GM03348 (cell line): ENCODE results near the gene TNFSF15.
A peak's percentile ranks its signal among the peaks of the same experiment; 100 is the strongest.

ENCODE experiments used
- DNase-seq: peaks from one replicate; pipeline ENCODE4 v3.0.0; 2012; ENCODE audit warnings: low spot score

Gene TNFSF15

GRCh38 chr9:114805670-114806525, at the start of gene TNFSF15:
Gene TNFSF15, minus strand, starts transcription at chr9:114806039. Its CDS starts 27 bp downstream, at chr9:114806012.
- DNase-seq, result no peak

GRCh38 chr9:114855488-114855887, 49.6 kb upstream of the TNFSF15 start:
- no peak for DNase-seq

GRCh38 chr9:114854736-114855355, 49.0 kb upstream of the TNFSF15 start:
- DNase-seq, result no peak

GRCh38 chr9:114853071-114853855, 47.4 kb upstream of the TNFSF15 start:
- no peak for DNase-seq

GRCh38 chr9:114852050-114852594, 46.3 kb upstream of the TNFSF15 start:
- peak; percentile 69 for DNase-seq

GRCh38 chr9:114851306-114851705, 45.5 kb upstream of the TNFSF15 start:
- DNase-seq, result no peak

GRCh38 chr9:114850871-114851270, 45.0 kb upstream of the TNFSF15 start:
- DNase-seq, result no peak

- DNase-seq, result peak; percentile 45
These were observed 43.6 kb upstream of the TNFSF15 start for GRCh38 chr9:114849450-114849849.

GRCh38 chr9:114847492-114848417, 41.9 kb upstream of the TNFSF15 start:
- DNase-seq, result no peak

- DNase-seq, result no peak
These were observed 39.5 kb upstream of the TNFSF15 start for GRCh38 chr9:114845373-114845772.

- no peak for DNase-seq
These were observed 38.9 kb upstream of the TNFSF15 start for GRCh38 chr9:114844766-114845165.

GRCh38 chr9:114837923-114838322, 32.1 kb upstream of the TNFSF15 start:
- DNase-seq, result no peak

GRCh38 chr9:114836769-114837168, 30.9 kb upstream of the TNFSF15 start:
- no peak for DNase-seq

GRCh38 chr9:114834386-114834785, 28.5 kb upstream of the TNFSF15 start:
- no peak for DNase-seq

- no peak for DNase-seq
These were observed 24.7 kb upstream of the TNFSF15 start for GRCh38 chr9:114830546-114830945.

- no peak for DNase-seq
These were observed 24.0 kb upstream of the TNFSF15 start for GRCh38 chr9:114829574-114830440.

- DNase-seq, result no peak
These were observed 22.4 kb upstream of the TNFSF15 start for GRCh38 chr9:114828303-114828650.

- DNase-seq, result no peak
These were observed 21.9 kb upstream of the TNFSF15 start for GRCh38 chr9:114827641-114828302.

GRCh38 chr9:114826431-114826830, 20.6 kb upstream of the TNFSF15 start:
- DNase-seq, result no peak
